BJ (cell line): ENCODE results near the gene HLA-DOA. TPM values are rescaled to one million over a fixed set of nuclear protein-coding genes. Genes with fewer than 3 reads are reported as not detected.

Experiments
- CTCF ChIA-PET: fragments of 350-600 bp; formaldehyde crosslinking; extraction: SDS; loops from one replicate; lab custom pipeline; 2021; ENCODE audit warnings: antibody characterized with exemption, inconsistent platforms; lab: Yijun Ruan, JAX
- POLR2A ChIA-PET: fragments of 300-600 bp; sonication (Branson Sonifier 250); formaldehyde crosslinking; extraction: SDS; loops from one replicate; lab custom pipeline; 2021; ENCODE audit warnings: antibody characterized with exemption; lab: Charles Lee
- DNase-seq: peaks from one replicate; pipeline ENCODE4 v3.0.0-alpha.2; 2011; ENCODE audit warnings: low read depth
- H3K27me3 ChIP-seq: 2 replicates; pipeline ENCODE4 v1.6.0; 2011; ENCODE audit warnings: low read length; ENCODE audit not compliant: control insufficient read depth, insufficient read depth
- H3K36me3 ChIP-seq: 2 replicates; pipeline ENCODE4 v1.5.1; 2011; ENCODE audit warnings: low read length; ENCODE audit not compliant: control insufficient read depth, insufficient read depth
- H3K4me3 ChIP-seq: 2 replicates; pipeline ENCODE4 v1.5.1; 2011; ENCODE audit warnings: low read depth, mild to moderate bottlenecking, control low read depth, low read length
- polyA plus RNA-seq: library from polyadenylated mRNA; depleted of rRNA; stranded (reverse); fragments of >200 nt; gene quantifications from 2 replicates; pipeline ENCODE4 v1.2.3, GENCODE V29; 2011
- TF ChIP-seq, protein P1 (sequence below): IDR thresholded peaks from 2 replicates; pipeline ENCODE4 v1.5.1; 2011; ENCODE audit warnings: low read depth, mild to moderate bottlenecking, control low read depth, inconsistent platforms, low read length, moderate library complexity; ENCODE audit not compliant: insufficient read depth

Gene HLA-DOA
- polyA plus RNA-seq, 1 experiment = not detected

DNA sequence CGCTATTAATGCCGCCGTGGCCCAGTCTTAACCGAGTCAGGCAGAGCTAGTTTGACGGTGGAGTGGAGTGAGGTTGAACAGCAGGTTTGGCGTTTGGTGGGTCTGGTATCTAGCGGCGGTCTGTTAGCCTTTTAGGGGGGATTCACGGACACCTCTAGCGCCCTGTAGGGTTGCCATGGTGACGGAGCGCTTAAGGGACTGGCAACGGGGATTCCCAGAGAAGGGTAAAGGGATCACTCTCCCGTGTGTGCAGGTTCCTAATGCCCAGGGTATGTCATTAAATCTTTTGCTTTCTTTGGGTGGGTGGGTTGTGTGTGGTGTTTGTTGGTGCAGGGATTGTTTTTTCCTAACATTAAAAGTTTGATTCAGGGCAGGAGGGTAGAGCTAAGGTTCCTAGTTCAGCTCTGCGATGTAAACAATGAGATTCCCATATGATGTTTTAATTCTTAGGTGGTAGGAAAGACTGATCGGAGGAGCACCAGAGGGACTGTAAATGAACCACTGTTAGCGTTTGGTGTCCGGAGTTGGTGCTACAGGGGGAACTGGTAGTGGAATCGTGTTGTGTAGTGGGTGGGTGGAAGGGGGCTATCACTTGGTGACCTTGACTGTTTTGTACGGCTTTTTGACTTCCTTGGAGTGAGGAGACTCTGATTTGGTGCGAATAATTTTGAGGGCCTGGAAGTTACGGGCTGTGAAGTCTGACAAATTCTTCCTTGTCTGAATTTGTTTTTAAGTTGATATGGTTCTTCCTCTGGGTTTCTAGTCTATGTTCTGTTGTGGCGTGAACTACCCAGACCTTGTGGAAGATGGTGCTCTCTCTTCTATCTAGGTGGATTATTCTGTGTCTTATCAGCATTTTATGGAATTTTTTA lies 36.0 kb downstream of the HLA-DOA start:
- TF ChIP-seq, protein P1, sequence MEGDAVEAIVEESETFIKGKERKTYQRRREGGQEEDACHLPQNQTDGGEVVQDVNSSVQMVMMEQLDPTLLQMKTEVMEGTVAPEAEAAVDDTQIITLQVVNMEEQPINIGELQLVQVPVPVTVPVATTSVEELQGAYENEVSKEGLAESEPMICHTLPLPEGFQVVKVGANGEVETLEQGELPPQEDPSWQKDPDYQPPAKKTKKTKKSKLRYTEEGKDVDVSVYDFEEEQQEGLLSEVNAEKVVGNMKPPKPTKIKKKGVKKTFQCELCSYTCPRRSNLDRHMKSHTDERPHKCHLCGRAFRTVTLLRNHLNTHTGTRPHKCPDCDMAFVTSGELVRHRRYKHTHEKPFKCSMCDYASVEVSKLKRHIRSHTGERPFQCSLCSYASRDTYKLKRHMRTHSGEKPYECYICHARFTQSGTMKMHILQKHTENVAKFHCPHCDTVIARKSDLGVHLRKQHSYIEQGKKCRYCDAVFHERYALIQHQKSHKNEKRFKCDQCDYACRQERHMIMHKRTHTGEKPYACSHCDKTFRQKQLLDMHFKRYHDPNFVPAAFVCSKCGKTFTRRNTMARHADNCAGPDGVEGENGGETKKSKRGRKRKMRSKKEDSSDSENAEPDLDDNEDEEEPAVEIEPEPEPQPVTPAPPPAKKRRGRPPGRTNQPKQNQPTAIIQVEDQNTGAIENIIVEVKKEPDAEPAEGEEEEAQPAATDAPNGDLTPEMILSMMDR = no peak
- H3K36me3 ChIP-seq = peaks cover 36% of the 10 kb centered on the region
- POLR2A ChIA-PET = interaction anchor here (1.0 to 2.2 kb wide), 3 partner anchors 9 to 40 kb away, joined by 3 to 16 read pairs (median 5); partner anchors contain the start of gene HLA-DMA
- H3K4me3 ChIP-seq = peak overlapping the region; percentile 94
- CTCF ChIA-PET = interaction anchor here (1.0 to 4.4 kb wide), 7 partner anchors 11 to 276 kb away, joined by 3 to 42 read pairs (median 10); partner anchors contain the start of gene HLA-DMA
- no peaks in the 10 kb centered on the region for H3K27me3 ChIP-seq
- no peak for DNase-seq

DNA sequence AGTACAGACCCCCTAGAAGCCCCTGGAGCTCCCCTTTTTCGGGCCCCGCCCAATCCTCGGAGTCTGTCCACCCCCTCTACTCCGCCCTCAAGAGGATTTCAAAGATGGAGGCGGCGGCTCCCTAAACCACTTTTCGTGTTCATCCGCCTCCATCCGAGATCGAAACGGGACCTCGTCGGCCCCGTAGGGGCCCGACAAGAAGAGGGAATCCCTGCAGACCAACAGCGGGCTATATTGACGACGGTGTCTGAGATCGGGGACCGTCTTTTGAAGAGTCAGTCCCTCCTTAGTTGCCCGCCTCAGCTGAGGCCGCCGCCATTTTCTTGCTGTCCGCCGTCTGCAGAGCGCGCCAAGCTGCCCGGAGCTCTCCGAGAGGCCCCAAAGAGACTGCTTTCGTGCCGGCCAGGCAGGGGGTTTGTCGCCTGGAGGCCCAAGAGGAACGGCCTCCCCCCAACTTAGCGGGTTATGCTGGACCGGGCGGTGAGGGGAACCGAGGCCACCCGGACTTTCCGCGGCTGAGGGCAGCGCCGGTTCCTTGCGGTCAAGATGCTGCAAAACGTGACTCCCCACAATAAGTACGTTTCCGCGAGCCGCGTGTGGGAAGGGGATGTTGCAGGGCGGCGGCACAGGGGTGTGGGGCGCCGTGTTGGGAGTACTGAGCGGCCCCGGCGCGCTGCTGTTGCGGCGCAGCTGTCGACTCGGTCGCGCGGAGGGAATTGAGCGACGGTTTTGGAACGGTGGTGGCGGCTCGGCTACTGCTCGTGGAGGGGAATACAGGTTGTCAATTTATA lies 36.8 kb downstream of the HLA-DOA start:
- peaks cover 30% of the 10 kb centered on the region for H3K36me3 ChIP-seq

DNA sequence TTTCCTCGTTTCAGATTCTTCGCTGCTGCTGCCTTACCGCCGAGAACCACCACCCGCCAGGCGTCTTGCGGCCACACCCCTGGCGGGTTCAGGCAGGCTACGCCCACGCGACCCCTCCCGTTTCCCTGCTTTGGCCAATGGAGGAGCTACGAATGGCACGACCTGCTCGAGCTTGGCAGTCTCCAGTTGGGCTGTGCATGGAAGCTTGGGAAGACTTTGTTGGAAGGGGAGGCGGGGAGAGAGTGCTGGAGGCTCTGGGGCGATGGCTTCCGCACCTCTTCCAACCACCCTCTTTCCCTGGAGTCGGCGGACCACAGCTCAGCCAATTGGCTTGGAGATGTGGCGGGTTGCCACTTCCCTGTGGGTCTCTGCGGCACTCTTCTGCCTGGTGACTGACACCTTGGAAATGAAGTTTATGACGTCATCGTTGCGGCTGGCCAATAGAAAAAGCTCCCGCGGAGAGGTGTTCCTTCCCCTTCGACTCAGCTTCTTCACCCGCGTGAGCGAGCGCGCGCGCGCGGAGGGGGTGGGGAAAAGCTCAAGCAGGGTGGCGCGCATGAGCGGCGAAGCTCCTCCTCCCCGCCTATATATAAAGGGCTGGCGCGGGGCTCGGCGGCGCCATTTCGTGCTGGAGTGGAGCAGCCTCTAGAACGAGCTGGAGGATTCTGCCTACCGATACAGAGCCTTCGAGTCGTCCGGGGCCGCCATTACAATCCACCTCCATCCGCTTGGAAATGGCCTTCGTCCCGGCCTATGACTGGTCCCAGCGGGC lies 37.6 kb downstream of the HLA-DOA start:
- POLR2A ChIA-PET = interaction anchor here (0.6 to 2.2 kb wide), 15 partner anchors 9 to 841 kb away, joined by 3 to 21 read pairs (median 5); partner anchors contain the start of genes FKBPL, HLA-DMA, HSD17B8 and TAP2
- DNase-seq = peak; percentile 99
- Histone ChIP-seq H3K4me3 (peak overlapping the region; percentile 94), H3K36me3 (peaks cover 26% of the 10 kb centered on the region), H3K27me3 (no peaks in the 10 kb centered on the region)
- TF ChIP-seq, protein P1 = no peak
- CTCF ChIA-PET = interaction anchor here (0.5 to 4.4 kb wide), 11 partner anchors 9 to 270 kb away, joined by 3 to 42 read pairs (median 5); partner anchors contain the start of genes HLA-DMA and TAP2

More for the DNA sequence above, 36.8 kb downstream of the HLA-DOA start:
- H3K4me3 ChIP-seq = peak overlapping the region; percentile 94
- CTCF ChIA-PET = interaction anchor here (1.0 to 4.4 kb wide), 9 partner anchors 8 to 134 kb away, joined by 3 to 42 read pairs (median 5); partner anchors contain the start of genes HLA-DMA and TAP2
- POLR2A ChIA-PET = interaction anchor here (0.5 to 2.2 kb wide), 12 partner anchors 11 to 796 kb away, joined by 3 to 21 read pairs (median 6); partner anchors contain the start of genes HLA-DMA and TAP2
- no peaks in the 10 kb centered on the region for H3K27me3 ChIP-seq
- TF ChIP-seq, protein P1 = no peak
- no peak for DNase-seq

DNA sequence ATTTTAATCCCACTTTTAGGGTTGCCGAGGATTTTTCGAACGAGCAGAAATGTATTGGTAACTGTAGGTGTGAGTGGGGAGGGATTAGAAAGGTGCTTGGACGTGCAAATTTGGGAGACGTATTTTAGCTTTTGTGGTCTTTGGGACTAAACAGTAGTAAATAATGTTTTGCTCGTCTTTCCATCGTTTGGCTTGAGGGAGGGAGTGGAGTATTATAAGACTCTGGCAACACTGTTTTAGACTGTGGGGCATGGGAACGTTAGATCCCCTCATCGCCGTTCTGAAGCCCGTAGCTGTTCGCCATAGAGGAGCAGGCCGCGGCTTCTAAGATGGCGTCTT lies 38.2 kb downstream of the HLA-DOA start:
- DNase-seq = no peak
- peak overlapping the region; percentile 74 for H3K4me3 ChIP-seq
- TF ChIP-seq, protein P1 = no peak
- POLR2A ChIA-PET = interaction anchor here (0.7 to 2.2 kb wide), 14 partner anchors 9 to 841 kb away, joined by 3 to 21 read pairs (median 5); partner anchors contain the start of genes FKBPL, HLA-DMA, HSD17B8 and PSMB9
- CTCF ChIA-PET = interaction anchor here (0.5 to 4.4 kb wide), 10 partner anchors 9 to 271 kb away, joined by 3 to 42 read pairs (median 5); partner anchors contain the start of genes HLA-DMA and TAP2
- H3K27me3 ChIP-seq = no peaks in the 10 kb centered on the region
- peaks cover 20% of the 10 kb centered on the region for H3K36me3 ChIP-seq
